H1 (cell line): ENCODE data around the gene VPS35. TPM values are rescaled to one million over a fixed set of nuclear protein-coding genes. Genes with fewer than 3 reads are reported as not detected.

Source experiments
- CTCF ChIA-PET: fragments of 300-600 bp; sonication (Branson Sonifier 250); formaldehyde crosslinking; loops from one replicate; lab custom pipeline; 2021; ENCODE audit not compliant: partially characterized antibody; lab: Charles Lee
- POLR2A ChIA-PET: fragments of 300-600 bp; sonication (Branson Sonifier 250); formaldehyde crosslinking; loops from one replicate; lab custom pipeline; 2021; ENCODE audit warnings: inconsistent platforms; ENCODE audit not compliant: partially characterized antibody; lab: Charles Lee
- DNase-seq, 2 experiments: peaks; one replicate each; pipeline versions ENCODE4 v3.0.0 to v3.0.0-alpha.2; 2010 to 2022; ENCODE audit warnings: low spot score in 2 of 2, low read depth in 1 of 2, mixed read lengths in 1 of 2
- FAIRE-seq: peaks from 2 replicates; lab custom pipeline; 2011; peaks lifted over from hg19 to GRCh38; lab: Jason Lieb, UNC
- H2AFZ ChIP-seq: 2 replicates; pipeline ENCODE4 v1.8.1; 2012; ENCODE audit warnings: low read length, inconsistent platforms
- H2AK5ac ChIP-seq: 2 replicates; pipeline ENCODE4 v1.6.1; 2013; ENCODE audit warnings: low read depth, low read length
- H2BK120ac ChIP-seq: replicated peaks from 2 replicates; pipeline ENCODE3; 2013; ENCODE audit warnings: low read depth, low read length, inconsistent platforms
- H2BK12ac ChIP-seq: 2 replicates; pipeline ENCODE4 v1.6.1; 2013; ENCODE audit warnings: low read depth, low read length
- H2BK15ac ChIP-seq: 2 replicates; pipeline ENCODE4 v1.6.1; 2013; ENCODE audit warnings: low read length
- H2BK20ac ChIP-seq: 2 replicates; pipeline ENCODE4 v1.6.1; 2013; ENCODE audit warnings: low read length
- H2BK5ac ChIP-seq: 2 replicates; pipeline ENCODE4 v1.6.1; 2013; ENCODE audit warnings: low read depth, low read length
- H3K14ac ChIP-seq: 2 replicates; pipeline ENCODE4 v1.6.1; 2013; ENCODE audit warnings: inconsistent platforms; ENCODE audit not compliant: insufficient read length
- H3K18ac ChIP-seq: 2 replicates; pipeline ENCODE4 v1.6.1; 2013; ENCODE audit warnings: low read length; ENCODE audit errors: extremely low read depth
- H3K23ac ChIP-seq: 2 replicates; pipeline ENCODE4 v1.6.1; 2013; ENCODE audit warnings: inconsistent platforms; ENCODE audit not compliant: insufficient read length
- H3K23me2 ChIP-seq: 2 replicates; pipeline ENCODE4 v1.6.1; 2013; ENCODE audit warnings: low read depth, low read length
- H3K27ac ChIP-seq: 2 replicates; pipeline ENCODE4 v1.6.1; 2011; ENCODE audit warnings: low read depth, low read length, inconsistent platforms
- H3K27me3 ChIP-seq, 4 experiments: replicated peaks in 1 of 4; 1 replicate in 1 of 4; 2 replicates in 3 of 4; pipeline versions ENCODE4 v1.6.1 to v1.8.1; 2011 to 2013; ENCODE audit warnings: low read length in 3 of 4, mild to moderate bottlenecking in 3 of 4, inconsistent platforms in 2 of 4, mixed read lengths in 2 of 4, moderate library complexity in 1 of 4; ENCODE audit not compliant: control insufficient read depth in 3 of 4, insufficient read depth in 3 of 4; ENCODE audit errors: extremely low read depth in 1 of 4
- H3K36me3 ChIP-seq, 4 experiments: 2 replicates each; pipeline versions ENCODE4 v1.6.1 to v1.8.1; 2011 to 2013; ENCODE audit warnings: mild to moderate bottlenecking in 4 of 4, low read length in 3 of 4, moderate library complexity in 2 of 4, control low read depth in 1 of 4, inconsistent platforms in 1 of 4; ENCODE audit not compliant: insufficient read depth in 4 of 4, control insufficient read depth in 2 of 4
- H3K4ac ChIP-seq: replicated peaks from 2 replicates; pipeline ENCODE3; 2013; ENCODE audit warnings: low read length, low read depth, mixed read lengths, inconsistent platforms; ENCODE audit not compliant: insufficient read length
- H3K4me1 ChIP-seq, 4 experiments: replicated peaks in 1 of 4; 1 replicate in 1 of 4; 2 replicates in 3 of 4; pipeline versions ENCODE4 v1.6.1 to v1.8.1; 2011 to 2013; ENCODE audit warnings: low read length in 3 of 4, inconsistent platforms in 2 of 4, mixed read lengths in 1 of 4; ENCODE audit not compliant: insufficient read depth in 4 of 4, control insufficient read depth in 3 of 4
- H3K4me2 ChIP-seq, 2 experiments: 2 replicates each; pipeline versions ENCODE4 v1.6.1 to v1.8.1; 2011 to 2013; ENCODE audit warnings: low read depth in 2 of 2, low read length in 2 of 2, control low read depth in 1 of 2, inconsistent platforms in 1 of 2, mild to moderate bottlenecking in 1 of 2; ENCODE audit not compliant: insufficient read depth in 1 of 2
- H3K4me3 ChIP-seq, 4 experiments: fragments of 200-600, 300-600 bp in 1 of 4; sonication (generic), shearing (Covaris generic), sonication (Bioruptor Twin) in 1 of 4; 2 replicates each; pipeline versions ENCODE4 v1.5.1 to v1.8.1; 2011 to 2016; ENCODE audit warnings: low read length in 4 of 4, low read depth in 3 of 4, control low read depth in 2 of 4, inconsistent platforms in 2 of 4, mild to moderate bottlenecking in 2 of 4, mixed read lengths in 1 of 4, moderate library complexity in 1 of 4; ENCODE audit not compliant: insufficient read depth in 2 of 4; ENCODE audit errors: extremely low read depth in 1 of 4
- H3K56ac ChIP-seq: replicated peaks from 2 replicates; pipeline ENCODE3; 2013; ENCODE audit warnings: low read depth, mild to moderate bottlenecking, mixed read lengths, low read length, inconsistent platforms; ENCODE audit not compliant: insufficient read length
- H3K79me1 ChIP-seq: 2 replicates; pipeline ENCODE4 v1.6.1; 2013; ENCODE audit warnings: low read depth, low read length, control low read depth
- H3K79me2 ChIP-seq, 2 experiments: 2 replicates each; pipeline versions ENCODE4 v1.6.1 to v1.8.1; 2012 to 2013; ENCODE audit warnings: low read length in 2 of 2, mild to moderate bottlenecking in 2 of 2, inconsistent platforms in 1 of 2; ENCODE audit not compliant: insufficient read depth in 2 of 2, control insufficient read depth in 1 of 2
- H3K9ac ChIP-seq, 4 experiments: replicated peaks in 1 of 4; 1 replicate in 1 of 4; 2 replicates in 3 of 4; pipeline versions ENCODE4 v1.6.1 to v1.8.1; 2011 to 2013; ENCODE audit warnings: low read depth in 3 of 4, low read length in 3 of 4, control low read depth in 2 of 4, mild to moderate bottlenecking in 2 of 4, moderate library complexity in 2 of 4, inconsistent platforms in 1 of 4; ENCODE audit errors: extremely low read depth in 1 of 4
- H3K9me3 ChIP-seq, 2 experiments: 2 replicates each; pipeline versions ENCODE4 v1.6.1 to v1.8.1; 2012 to 2013; ENCODE audit warnings: mild to moderate bottlenecking in 2 of 2, moderate library complexity in 2 of 2, control low read depth in 1 of 2, inconsistent platforms in 1 of 2, low read depth in 1 of 2, low read length in 1 of 2, mixed read lengths in 1 of 2; ENCODE audit not compliant: insufficient read depth in 2 of 2
- H4K20me1 ChIP-seq, 2 experiments: replicated peaks in 1 of 2; 2 replicates each; pipeline versions ENCODE3 to v1.8.1; 2011 to 2013; ENCODE audit warnings: inconsistent platforms in 2 of 2, low read length in 2 of 2, mild to moderate bottlenecking in 1 of 2; ENCODE audit not compliant: insufficient read depth in 2 of 2, control insufficient read depth in 1 of 2
- H4K5ac ChIP-seq: 2 replicates; pipeline ENCODE4 v1.6.1; 2013; ENCODE audit warnings: low read length, low read depth, mixed read lengths, inconsistent platforms; ENCODE audit not compliant: insufficient read length
- H4K8ac ChIP-seq: 2 replicates; pipeline ENCODE4 v1.8.0; 2013; ENCODE audit warnings: mild to moderate bottlenecking, moderate library complexity, low read length, inconsistent platforms; ENCODE audit not compliant: insufficient read depth; ENCODE audit errors: extremely low read depth
- H4K91ac ChIP-seq: replicated peaks from 2 replicates; pipeline ENCODE3; 2013; ENCODE audit warnings: low read length, mixed read lengths, inconsistent platforms; ENCODE audit not compliant: insufficient read length
- BRCA1 ChIP-seq: IDR thresholded peaks from 2 replicates; pipeline ENCODE4 v1.6.1; 2012; ENCODE audit warnings: low read depth, low read length, improper control_type of control experiment
- JUN ChIP-seq: IDR thresholded peaks from 2 replicates; pipeline ENCODE4 v1.6.1; 2011; ENCODE audit warnings: low read depth, mild to moderate bottlenecking, improper control_type of control experiment, low read length
- NANOG ChIP-seq: IDR thresholded peaks from 2 replicates; pipeline ENCODE4 v1.6.1; 2011; ENCODE audit warnings: low read length, low read depth, mild to moderate bottlenecking, inconsistent platforms; ENCODE audit not compliant: insufficient read depth, poor library complexity, severe bottlenecking
- SIRT6 ChIP-seq: IDR thresholded peaks from one replicate; pipeline ENCODE4 v1.7.1; 2012; ENCODE audit warnings: low read length, inconsistent platforms
- WGBS, 2 experiments: shearing (Covaris generic) in 1 of 2; methylation state at CpG; one replicate each; pipeline versions ENCODE4 v1.1.6 to v1.1.7; 2013 to 2015; ENCODE audit warnings: low lambda C conversion rate in 2 of 2, mixed read lengths in 2 of 2, inconsistent platforms in 1 of 2, low coverage in 1 of 2, missing lambda C conversion rate in 1 of 2; ENCODE audit not compliant: insufficient replicate concordance in 2 of 2, insufficient coverage in 1 of 2, insufficient read length in 1 of 2; ENCODE audit errors: extremely low coverage in 1 of 2, missing lambda C conversion rate in 1 of 2; 5-methylcytosine and 5-hydroxymethylcytosine counted together
- polyA plus RNA-seq, 7 experiments: library from polyadenylated mRNA; depleted of rRNA in 3 of 7; stranded (reverse) in 5 of 7; unstranded in 2 of 7; fragments of >200 nt in 5 of 7; fragments of 200-250 nt in 2 of 7; gene quantifications; 1 replicate in 5 of 7; 2 replicates in 1 of 7; 4 replicates in 1 of 7; pipeline versions ENCODE4 v1.2.1 to v1.2.3, GENCODE V29; 2011 to 2013; ENCODE audit warnings: missing spikeins in 2 of 7, mixed read lengths in 2 of 7
- total RNA-seq: library from RNA; stranded (reverse); fragmentation: NEBNext Ultra II Directional; extraction: Animal tissue kit (Norgen Biotek cat#: 25700); gene quantifications from 2 replicates; pipeline ENCODE4 v1.2.1, GENCODE V29; 2021

VPS35 gene
- total and polyA plus RNA-seq, 2 of the 8 experiments (the other 6 are each of a cell fraction or from before 2014, with no cell fraction given): 10.3 to 66.9 TPM

DNA sequence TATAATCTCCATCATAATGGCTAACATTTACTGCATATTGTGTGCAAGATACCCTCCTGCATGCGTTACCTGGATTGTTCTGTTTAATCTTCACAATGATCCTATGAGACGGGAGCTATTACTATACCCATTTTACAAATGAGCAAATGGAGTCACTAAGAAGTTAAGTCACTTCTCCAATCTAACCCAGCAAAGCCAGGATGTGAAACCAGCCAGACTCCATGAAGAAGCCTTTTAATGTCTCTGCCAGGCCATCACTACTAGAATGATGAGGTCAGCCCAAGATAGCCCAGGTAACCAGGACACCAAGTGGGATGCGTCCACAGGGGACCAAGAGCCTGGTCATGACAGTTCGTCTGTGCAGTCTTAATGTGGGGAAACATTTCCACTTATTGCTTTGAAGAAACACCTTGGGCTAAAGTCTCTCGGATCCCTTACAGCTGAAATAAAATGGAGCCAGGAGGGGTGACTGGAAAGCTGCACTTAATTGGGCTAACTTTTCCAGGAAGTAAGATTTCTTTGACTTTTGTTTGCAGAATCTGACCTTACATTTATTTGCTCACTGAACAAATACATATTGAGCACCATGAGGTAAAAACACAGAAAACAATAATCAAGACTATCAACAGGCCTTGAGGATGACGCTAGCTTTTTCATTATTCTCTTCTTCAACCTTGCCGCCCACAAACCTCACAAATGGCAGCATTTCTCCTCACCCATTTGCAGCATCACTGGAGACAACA, 66.9 kb downstream of the VPS35 start:
- Histone ChIP-seq H3K27ac (no peak overlapping the region), H2BK15ac (no peak overlapping the region), H3K23ac (no peak overlapping the region), H3K4me3 (no peak overlapping the region), H3K79me1 (peaks cover 2% of the 10 kb centered on the region; the same call in 1 of the 2 replicates), H2BK120ac (no peak overlapping the region), H4K91ac (no peak overlapping the region), H3K14ac (no peak overlapping the region), H2AFZ (no peak overlapping the region), H3K79me2 (peaks cover 0 to 22% of the 10 kb centered on the region in 2 experiments; a peak in 3 of 4 replicates), H4K20me1 (peaks cover 0 to 2% of the 10 kb centered on the region in 2 experiments), H2BK5ac (no peak overlapping the region), H3K9ac (no peak overlapping the region), H2BK12ac (no peak overlapping the region), H3K27me3 (no peaks in the 10 kb centered on the region), H3K4me2 (no peak overlapping the region; a peak in 1 of 4 replicates), H3K23me2 (no peaks in the 10 kb centered on the region; the same call in 1 of the 2 replicates), H4K8ac (no peak overlapping the region), H3K18ac (no peak overlapping the region), H2AK5ac (no peak overlapping the region), H3K9me3 (no peaks in the 10 kb centered on the region), H3K36me3 (peaks cover 3 to 5% (median 4%) of the 10 kb centered on the region in 4 experiments; a peak in 5 of 8 replicates), H3K4me1 (no peaks in the 10 kb centered on the region), H3K4ac (no peak overlapping the region), H4K5ac (no peak overlapping the region), H3K56ac (no peak overlapping the region), H2BK20ac (no peak overlapping the region)
- WGBS, 2 experiments: 88% methylated on average over 7 of the region's 7 CpGs; no CpG with 5 or more reads in 1 of the 2 experiments
- FAIRE-seq (no peak), DNase-seq (no peak)
- ChIA-PET CTCF (interaction anchor here (0.6 to 2.3 kb wide), 4 partner anchors 10 to 68 kb away, joined by 3 to 6 read pairs (median 5); no protein-coding TSS in a partner anchor), POLR2A (interaction anchor here (2.1 to 2.2 kb wide), 2 partner anchors 8 to 11 kb away, joined by 10 to 11 read pairs; no protein-coding TSS in a partner anchor)
- TF ChIP-seq SIRT6 (no peak), BRCA1 (no peak), NANOG (no peak), JUN (no peak)
